ENCODE measurements around the gene TMEM161B.
"Not testable (repeated sequence)": the region's sequence is repeated elsewhere in the genome, so short reads cannot be mapped to it uniquely, and the experiment has no call there.

Gene TMEM161B

DNA sequence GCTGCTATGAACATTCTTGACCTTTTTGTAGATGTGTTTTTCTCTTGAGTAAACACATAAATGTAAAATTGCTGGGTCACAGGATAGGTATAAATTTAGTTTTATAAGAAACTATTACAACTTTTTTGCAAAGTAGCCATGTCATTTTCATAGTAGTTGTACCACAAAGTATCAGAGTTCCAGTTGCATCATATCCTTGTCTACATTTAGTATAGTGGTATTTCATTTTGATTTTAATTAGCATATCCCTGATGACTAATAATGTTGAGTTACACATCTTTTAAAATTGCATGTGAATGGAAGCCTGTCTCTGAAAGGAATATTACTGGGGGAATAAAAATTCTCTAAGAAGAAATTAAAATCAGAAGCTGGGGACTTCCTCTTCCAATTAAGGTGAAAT lies 85.4 kb downstream of the TMEM161B start:
- DNase-seq (ENCODE audit: low spot score), result no peak

- not testable (repeated sequence) for DNase-seq (ENCODE audit: low spot score)
These were observed 91.2 kb downstream of the TMEM161B start for GRCh38 chr5:88177486-88177885.

GRCh38 chr5:88172847-88173758 lies 95.5 kb downstream of the TMEM161B start:
- no peak for DNase-seq (ENCODE audit: low spot score)

DNA sequence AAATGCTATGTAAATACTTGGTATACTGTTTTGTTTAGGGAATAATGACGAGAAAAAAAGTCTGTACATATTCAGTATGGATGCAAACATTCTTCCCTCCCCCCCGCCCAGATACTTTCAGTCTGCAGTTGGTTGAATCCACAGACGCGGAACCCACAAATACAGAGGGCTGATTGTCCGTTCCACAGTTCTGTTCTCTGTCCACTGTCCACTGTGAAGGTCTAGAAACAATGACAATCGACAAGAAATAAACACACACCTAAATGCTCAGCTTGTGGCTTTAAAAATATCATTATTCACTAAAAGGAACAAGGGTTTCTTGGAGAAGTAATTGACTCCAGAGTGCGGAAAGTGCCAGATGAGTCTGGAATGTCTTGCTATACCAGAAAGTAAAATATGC lies 109.1 kb downstream of the TMEM161B start:
- DNase-seq (ENCODE audit: low spot score), result no peak

DNA sequence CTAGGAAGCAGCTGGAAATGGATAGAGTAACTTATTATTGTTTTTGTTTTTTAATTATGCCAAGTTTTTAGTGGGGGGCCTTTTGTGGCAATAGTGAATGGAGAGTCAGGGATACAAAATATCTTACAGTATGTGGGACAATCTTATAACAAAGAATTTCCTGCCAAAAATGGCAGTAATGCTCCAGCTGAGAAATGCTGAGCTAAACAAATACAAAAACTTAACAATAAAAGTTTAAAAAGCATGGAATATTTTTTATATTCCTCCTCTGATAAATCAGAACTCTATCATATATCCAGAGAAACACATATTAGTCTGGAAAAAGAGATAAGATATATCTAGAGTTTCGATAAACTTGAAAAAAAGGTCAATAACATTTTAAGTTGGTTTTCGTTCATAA lies 110.6 kb downstream of the TMEM161B start:
- DNase-seq (ENCODE audit: low spot score), result no peak

GRCh38 chr5:88154891-88155290 lies 113.8 kb downstream of the TMEM161B start:
- no peak for DNase-seq (ENCODE audit: low spot score)

DNA sequence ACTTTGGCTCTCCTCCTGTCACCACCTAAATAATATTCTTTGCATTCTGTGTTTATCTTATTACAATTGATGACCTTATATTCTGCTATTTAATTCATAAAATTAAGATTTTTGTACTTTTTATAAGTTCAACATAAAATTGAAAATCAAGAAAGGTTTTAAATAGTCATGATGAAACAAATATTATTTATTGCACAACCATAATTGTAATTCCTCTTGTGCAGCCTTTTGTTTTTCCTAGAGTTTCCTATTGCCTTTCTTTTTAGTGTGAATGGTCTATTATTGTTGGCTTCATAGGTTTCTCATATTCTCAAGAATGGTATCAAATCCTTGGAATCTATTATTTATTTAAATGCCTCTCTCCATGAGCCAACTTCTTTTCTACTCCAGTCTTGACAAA lies 117.9 kb downstream of the TMEM161B start:
- DNase-seq (ENCODE audit: low spot score), result no peak

DNA sequence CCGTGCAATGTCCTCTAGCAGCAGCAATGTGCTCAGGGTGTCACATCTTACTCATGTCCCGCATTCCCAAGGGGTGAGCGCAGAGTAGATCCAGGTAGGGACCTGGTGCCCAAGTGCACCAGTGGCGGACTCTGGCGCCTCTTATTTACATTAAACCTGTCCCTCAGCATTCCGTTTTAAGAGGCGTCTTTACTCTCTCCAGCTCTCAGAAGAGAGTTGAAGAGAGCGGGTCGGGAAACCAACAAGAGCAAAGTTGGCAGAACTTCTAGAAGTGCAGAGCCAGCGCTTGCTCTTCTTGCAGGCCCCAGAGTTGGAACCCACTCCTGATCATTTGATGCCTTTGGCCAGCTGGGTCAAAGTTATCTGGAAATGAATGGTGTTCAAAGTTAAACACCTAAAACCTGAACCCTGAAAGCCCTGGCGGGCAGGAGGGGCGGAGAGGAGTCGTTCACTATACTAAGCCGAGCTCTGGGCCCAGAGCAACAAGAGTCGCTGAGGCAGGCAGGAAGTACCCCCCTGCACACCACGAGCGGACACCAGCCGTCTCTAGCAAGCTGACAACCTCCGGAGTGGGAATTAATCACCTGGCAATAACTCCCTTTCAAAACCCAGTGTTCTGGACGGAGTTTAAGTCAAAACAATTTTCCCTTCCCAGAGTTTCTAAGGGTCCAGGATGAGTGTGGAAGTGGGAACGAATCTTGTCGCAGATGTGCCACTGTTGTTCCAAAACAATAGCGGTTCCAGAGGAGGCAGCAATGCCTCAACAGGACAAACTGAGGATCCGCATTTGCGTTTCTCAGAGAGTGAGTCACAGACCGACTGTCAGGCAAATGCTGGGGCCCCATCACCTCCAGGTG lies 122.8 kb downstream of the TMEM161B start:
- peak; percentile 8 for DNase-seq (ENCODE audit: low spot score)

DNA sequence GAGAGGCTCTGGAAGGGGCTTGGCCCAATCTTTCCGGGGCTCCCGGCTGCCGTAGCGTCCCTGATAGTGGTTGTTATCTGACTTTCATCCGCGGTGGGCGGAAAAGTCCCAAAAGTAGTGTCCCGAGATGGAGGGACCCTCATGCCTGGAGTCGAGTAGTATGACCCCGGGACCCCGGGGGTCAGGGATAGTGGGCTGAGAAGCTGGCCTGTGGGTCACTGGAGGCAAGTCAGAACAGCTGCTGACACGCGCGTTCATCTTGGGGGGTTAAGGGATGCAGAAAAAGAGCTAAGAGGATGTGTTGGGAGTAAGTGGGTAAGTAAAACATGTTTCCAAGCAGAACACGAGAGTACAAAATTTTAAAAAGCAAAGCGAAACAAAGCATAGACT lies 123.4 kb downstream of the TMEM161B start:
- DNase-seq (ENCODE audit: low spot score), result no peak
